Aorta (tissue), 5 donors: Measurements from ENCODE around the gene ARHGAP24. TPM values are rescaled to one million over a fixed set of nuclear protein-coding genes. Genes with fewer than 3 reads are reported as not detected.

Source experiments
- ATAC-seq: fragments of 200-7000 bp; cut with Tn5 transposase; one replicate; pipeline ENCODE4 v1.9.1; 2022; ENCODE audit warnings: moderate library complexity; ENCODE audit not compliant: low FRiP score
- DNase-seq, 2 donors: peaks; one replicate each; pipeline ENCODE4 v3.0.0-alpha.2; 2020
- H3K27ac ChIP-seq, 2 donors: one replicate each; pipeline ENCODE4 v1.5.1; 2013; ENCODE audit warnings: low read length in 2 of 2, mild to moderate bottlenecking in 2 of 2, moderate library complexity in 2 of 2, control low read depth in 1 of 2, inconsistent platforms in 1 of 2, low read depth in 1 of 2
- H3K27me3 ChIP-seq, 2 donors: one replicate each; pipeline ENCODE4 v1.6.1; 2013; ENCODE audit warnings: control low read depth in 1 of 2, low read length in 1 of 2, mild to moderate bottlenecking in 1 of 2, moderate library complexity in 1 of 2; ENCODE audit not compliant: insufficient read depth in 2 of 2, control insufficient read depth in 1 of 2
- H3K36me3 ChIP-seq, 2 donors: one replicate each; pipeline ENCODE4 v1.6.1; 2013; ENCODE audit warnings: control low read depth in 1 of 2, low read length in 1 of 2, mild to moderate bottlenecking in 1 of 2; ENCODE audit not compliant: insufficient read depth in 2 of 2, control insufficient read depth in 1 of 2
- H3K4me1 ChIP-seq, 2 donors: one replicate each; pipeline ENCODE4 v1.6.1; 2013; ENCODE audit warnings: low read length in 2 of 2, control low read depth in 1 of 2, mild to moderate bottlenecking in 1 of 2, moderate library complexity in 1 of 2; ENCODE audit not compliant: insufficient read depth in 2 of 2, control insufficient read depth in 1 of 2
- H3K4me3 ChIP-seq, 2 donors: one replicate each; pipeline ENCODE4 v1.5.1; 2013; ENCODE audit warnings: low read length in 2 of 2, control low read depth in 1 of 2, mild to moderate bottlenecking in 1 of 2
- H3K9me3 ChIP-seq: one replicate; pipeline ENCODE4 v1.6.1; 2013; ENCODE audit warnings: mild to moderate bottlenecking, low read length; ENCODE audit not compliant: control insufficient read depth
- WGBS, 2 donors: extraction: QIAGEN DNeasy Blood & Tissue Kit; methylation state at CpG; one replicate each; pipeline ENCODE4 v1.1.7; 2013; 5-methylcytosine and 5-hydroxymethylcytosine counted together
- intact Hi-C, 2 donors: fragments of 100-400 bp; cut with DNase I; formaldehyde crosslinking; loops; one replicate each; pipeline versions ENCODE4 v1.14.2 to v1.15.0; 2022
- polyA plus RNA-seq, 2 donors: library from polyadenylated mRNA; stranded (reverse); fragments of 200-250 nt; gene quantifications; one replicate each; pipeline ENCODE4 v1.2.3, GENCODE V29; 2013
- total RNA-seq, 2 donors: library from RNA; stranded (reverse); fragmentation: NEBNext Ultra II Directional; extraction: Animal tissue kit (Norgen Biotek cat#: 25700); gene quantifications; one replicate each; pipeline ENCODE4 v1.2.1, GENCODE V29; 2021
- donor health status: healthy with polysubstance abuse.
- donor health status: Bipolar disorder and iron deficiency.
- donor health status: DM: no; HTN: no; CAD: no.
- donor health status: DM: no; HTN: no; CAD: no.
- donor health status: DM: yes; HTN: yes; CAD: no.

ARHGAP24 gene
- total and polyA plus RNA-seq, 4 donors = 13.4 to 35.2 (median 34.0) TPM

GRCh38 chr4:85675076-85676049 lies 200.4 kb downstream of the ARHGAP24 start:
- DNase-seq (no peak), ATAC-seq (no peak)
- H3K4me3 ChIP-seq = no peak overlapping the region
- H3K36me3 ChIP-seq = no peaks in the 10 kb centered on the region
- intact Hi-C loops = no loop called here
- no peaks in the 10 kb centered on the region for H3K4me1 ChIP-seq
- H3K27me3 ChIP-seq = no peaks in the 10 kb centered on the region
- H3K27ac ChIP-seq = no peak overlapping the region
- WGBS, 2 donors = 89 to 92% methylated on average over 7 of the region's 7 CpGs
- H3K9me3 ChIP-seq = no peaks in the 10 kb centered on the region

- 56 to 72% methylated on average over 1 of the region's 1 CpG for WGBS, 2 donors
Measured at GRCh38 chr4:85676050-85676425, 201.1 kb downstream of the ARHGAP24 start.

GRCh38 chr4:85676850-85677590 lies 202.1 kb downstream of the ARHGAP24 start:
- intact Hi-C loops = no loop called here
- Histone ChIP-seq H3K27me3 (no peaks in the 10 kb centered on the region), H3K27ac (no peak overlapping the region), H3K4me1 (no peaks in the 10 kb centered on the region), H3K36me3 (no peaks in the 10 kb centered on the region), H3K4me3 (no peak overlapping the region), H3K9me3 (no peaks in the 10 kb centered on the region)
- ATAC-seq (no peak), DNase-seq (no peak)
- WGBS, 2 donors = 71 to 76% methylated on average over 5 of the region's 5 CpGs

More at GRCh38 chr4:85676050-85676425, 201.1 kb downstream of the ARHGAP24 start:
- no peaks in the 10 kb centered on the region for H3K27me3 ChIP-seq
- ATAC-seq (no peak), DNase-seq (no peak)
- H3K9me3 ChIP-seq = no peaks in the 10 kb centered on the region
- H3K27ac ChIP-seq = no peak overlapping the region
- H3K4me3 ChIP-seq = no peak overlapping the region
- no peaks in the 10 kb centered on the region for H3K4me1 ChIP-seq
- no peaks in the 10 kb centered on the region for H3K36me3 ChIP-seq
- intact Hi-C loops = no loop called here

- intact Hi-C loops = no loop called here
- Histone ChIP-seq H3K9me3 (no peaks in the 10 kb centered on the region), H3K27ac (no peak overlapping the region), H3K36me3 (no peaks in the 10 kb centered on the region), H3K27me3 (no peaks in the 10 kb centered on the region), H3K4me3 (no peak overlapping the region), H3K4me1 (no peaks in the 10 kb centered on the region)
- WGBS, 2 donors = 17 to 32% methylated on average over 2 of the region's 2 CpGs
- peak; percentile 79 for ATAC-seq
- peak in 1 of 2 donors; percentile 72 for DNase-seq
Measured at GRCh38 chr4:85681221-85681657, 206.3 kb downstream of the ARHGAP24 start.

- intact Hi-C loops = no loop called here
- DNase-seq = no peak
- ATAC-seq = no peak
- H3K9me3 ChIP-seq = no peaks in the 10 kb centered on the region
- no peaks in the 10 kb centered on the region for H3K4me1 ChIP-seq
- H3K27me3 ChIP-seq = no peaks in the 10 kb centered on the region
- WGBS, 2 donors = 91 to 94% methylated on average over 3 of the region's 3 CpGs
- no peaks in the 10 kb centered on the region for H3K36me3 ChIP-seq
- no peak overlapping the region for H3K4me3 ChIP-seq
- H3K27ac ChIP-seq = no peak overlapping the region
Measured at GRCh38 chr4:85681921-85682320, 207.0 kb downstream of the ARHGAP24 start.

- intact Hi-C loops = no loop called here
- Histone ChIP-seq H3K4me1 (no peaks in the 10 kb centered on the region), H3K9me3 (no peaks in the 10 kb centered on the region), H3K27me3 (no peaks in the 10 kb centered on the region), H3K27ac (no peak overlapping the region), H3K36me3 (no peaks in the 10 kb centered on the region), H3K4me3 (no peak overlapping the region)
- 83 to 91% methylated on average over 1 of the region's 1 CpG for WGBS, 2 donors
- DNase-seq = no peak
- ATAC-seq = no peak
Measured at GRCh38 chr4:85682391-85682790, 207.4 kb downstream of the ARHGAP24 start.

GRCh38 chr4:85684676-85685075 lies 209.7 kb downstream of the ARHGAP24 start:
- H3K27me3 ChIP-seq = no peaks in the 10 kb centered on the region
- H3K27ac ChIP-seq = no peak overlapping the region
- H3K9me3 ChIP-seq = no peaks in the 10 kb centered on the region
- 84 to 93% methylated on average over 1 of the region's 1 CpG for WGBS, 2 donors
- no peaks in the 10 kb centered on the region for H3K4me1 ChIP-seq
- ATAC-seq (no peak), DNase-seq (no peak)
- no peaks in the 10 kb centered on the region for H3K36me3 ChIP-seq
- intact Hi-C loops = no loop called here
- H3K4me3 ChIP-seq = no peak overlapping the region

- H3K4me1 ChIP-seq = no peaks in the 10 kb centered on the region
- ATAC-seq (no peak), DNase-seq (no peak)
- no peak overlapping the region for H3K4me3 ChIP-seq
- WGBS, 2 donors = 71 to 78% methylated on average over 4 of the region's 4 CpGs
- no peaks in the 10 kb centered on the region for H3K36me3 ChIP-seq
- H3K27ac ChIP-seq = no peak overlapping the region
- no peaks in the 10 kb centered on the region for H3K27me3 ChIP-seq
- intact Hi-C loops = no loop called here
- no peaks in the 10 kb centered on the region for H3K9me3 ChIP-seq
Measured at GRCh38 chr4:85686398-85686797, 211.4 kb downstream of the ARHGAP24 start.
